GM19455 (cell line): ENCODE results near the gene METTL6.
A peak's percentile ranks its signal among the peaks of the same experiment; 100 is the strongest.
"Not testable (repeated sequence)": the region's sequence is repeated elsewhere in the genome, so short reads cannot be mapped to it uniquely, and the experiment has no call there.

Source experiments
- ATAC-seq: cut with Tn5 transposase; IDR thresholded peaks from one replicate; pipeline ENCODE4 v1.9.1; 2021; ENCODE audit not compliant: unreplicated experiment

Gene METTL6

DNA sequence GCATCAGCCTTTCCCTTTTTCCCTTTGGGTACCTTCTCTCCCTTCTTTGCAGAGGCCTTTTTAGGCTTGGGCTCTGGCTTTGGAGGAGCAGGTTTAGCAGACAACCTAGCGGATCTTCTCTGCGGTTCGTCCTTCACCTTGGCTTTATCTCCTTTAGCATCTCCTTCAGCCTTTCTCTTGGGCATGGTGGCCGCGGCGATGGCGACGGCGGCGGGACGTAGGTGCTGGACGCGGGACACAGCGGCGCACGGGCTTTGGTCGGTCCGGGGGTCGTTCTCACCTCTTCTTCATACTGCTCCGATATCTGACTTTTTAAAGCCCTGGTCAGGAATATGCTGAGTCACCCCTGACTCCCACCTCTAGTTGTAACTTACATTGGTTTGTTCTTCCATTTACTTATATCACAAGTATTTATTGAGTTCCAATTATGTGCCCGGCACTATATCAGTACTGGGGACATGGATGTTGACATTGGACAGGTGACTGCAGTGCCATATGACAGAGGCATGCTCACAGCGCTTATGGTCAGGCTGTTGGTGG, 51.8 kb downstream of the METTL6 start:
- ATAC-seq: no peak

DNA sequence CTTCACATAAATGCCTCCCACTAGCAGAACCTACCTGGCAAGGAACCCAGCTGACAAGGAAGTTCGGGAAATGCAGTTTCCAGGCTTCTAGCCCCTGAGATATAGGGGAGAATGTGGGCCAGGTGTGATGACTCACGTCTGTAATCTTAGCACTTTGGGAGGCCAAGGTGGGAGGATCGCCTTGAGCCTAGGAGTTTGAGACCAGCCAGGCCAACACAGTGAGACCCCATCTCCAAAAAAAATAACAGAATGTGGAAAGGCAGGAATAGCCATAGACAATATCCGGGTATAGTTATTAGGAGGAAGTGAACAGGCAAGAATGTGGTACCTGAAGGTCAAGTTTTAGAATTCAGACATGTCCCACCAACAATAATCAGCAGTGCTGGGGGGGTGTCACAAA, 54.4 kb downstream of the METTL6 start:
- no peak for ATAC-seq

DNA sequence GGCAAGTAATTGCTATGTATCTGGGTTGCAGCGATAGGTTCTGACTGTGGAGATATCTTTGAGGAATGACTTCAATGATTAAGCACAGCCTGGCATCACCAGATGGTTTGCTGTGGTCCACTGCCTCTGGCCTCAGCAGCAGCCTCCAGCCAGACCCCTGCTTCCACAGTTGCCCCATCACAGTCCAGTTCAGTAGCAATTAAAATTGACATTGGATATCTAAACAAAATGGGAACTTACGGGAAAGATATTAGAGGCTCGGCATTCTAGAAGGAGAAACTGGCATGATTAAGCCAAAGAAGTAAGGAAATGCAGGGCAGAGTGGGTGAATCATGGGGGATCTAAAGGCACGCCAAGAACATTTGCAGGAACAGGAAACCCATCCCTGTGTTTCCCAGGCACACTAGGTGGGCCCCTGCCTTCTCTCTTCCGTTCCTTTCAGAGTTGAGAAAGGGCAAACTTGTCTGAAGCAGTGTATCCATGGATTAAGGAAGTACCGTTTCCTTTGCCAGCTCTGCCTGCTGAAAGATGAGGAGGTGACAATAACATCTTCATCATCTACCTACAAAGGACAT, 58.7 kb downstream of the METTL6 start:
- no peak for ATAC-seq

DNA sequence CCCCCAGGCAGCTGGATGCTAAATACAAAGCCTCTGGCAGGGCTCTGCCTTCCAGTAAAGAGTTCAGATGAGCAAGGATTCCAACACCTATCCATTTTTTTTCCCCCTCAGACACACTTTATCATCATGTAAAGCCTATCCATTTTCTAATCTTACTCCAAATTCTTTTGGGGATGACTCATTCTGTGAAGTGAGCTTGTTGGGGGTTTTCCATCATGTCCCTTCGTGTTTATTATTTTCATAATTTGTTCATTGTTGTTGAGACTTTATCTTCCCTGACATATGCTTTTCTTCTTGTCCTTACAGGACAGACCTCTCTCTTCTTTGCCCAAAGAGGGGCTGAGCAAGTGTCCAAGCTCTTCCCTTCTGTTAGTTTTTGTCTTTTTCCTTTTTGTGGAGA, 60.3 kb downstream of the METTL6 start:
- ATAC-seq: no peak

DNA sequence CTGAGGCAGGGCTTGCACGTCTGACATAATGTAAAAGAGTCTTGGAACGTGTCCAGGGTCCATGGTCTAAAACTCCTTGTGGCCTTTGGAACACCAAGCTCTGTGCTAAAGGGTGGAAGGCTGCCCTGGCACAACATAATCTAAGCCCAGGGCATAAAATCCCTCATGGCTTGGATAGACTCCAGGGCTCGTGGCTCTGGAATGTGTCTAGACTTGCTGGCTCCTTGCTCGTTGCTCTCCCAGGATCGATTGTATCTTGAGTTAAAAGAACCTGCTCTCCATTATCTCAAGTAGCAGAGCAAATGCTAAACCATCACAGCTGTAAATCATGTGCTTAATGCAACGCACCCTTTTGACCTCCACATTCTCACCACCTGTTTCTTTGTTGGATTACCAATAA, 63.3 kb downstream of the METTL6 start:
- not testable (repeated sequence) for ATAC-seq

DNA sequence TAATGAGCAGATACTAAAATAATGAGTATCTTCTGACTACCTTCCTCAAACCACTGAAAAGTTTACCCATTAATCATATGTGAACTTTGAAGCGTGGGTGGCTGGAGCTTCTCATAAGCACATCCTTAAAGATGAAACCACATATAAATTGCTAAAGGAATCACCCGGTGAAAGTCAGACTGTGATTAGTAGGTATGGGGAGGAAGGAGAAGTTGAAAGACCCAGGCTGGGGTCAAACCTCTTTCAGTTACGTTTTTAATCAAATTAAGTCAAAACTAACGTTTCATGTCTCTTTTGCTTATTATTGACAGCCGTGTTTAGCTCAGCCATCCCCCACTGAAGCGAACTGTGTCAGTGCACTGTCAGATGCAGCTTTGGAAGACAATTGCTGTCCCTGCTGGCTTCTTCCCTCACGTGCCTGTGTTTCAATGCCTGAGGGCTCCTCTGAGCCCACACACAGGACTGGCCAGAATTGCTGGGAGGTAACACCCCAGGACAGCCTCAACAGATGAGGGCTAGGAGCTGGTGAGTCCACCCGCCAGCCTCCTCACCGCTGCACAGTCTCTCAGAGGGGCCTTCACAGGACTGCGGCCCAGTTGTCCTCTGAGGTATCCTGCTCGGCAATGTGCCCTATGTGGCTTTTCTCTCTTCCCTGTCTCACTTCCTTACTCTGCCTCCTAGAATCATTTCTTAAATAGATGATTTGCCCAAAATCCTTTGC, 65.7 kb downstream of the METTL6 start:
- peak; percentile 82 for ATAC-seq

DNA sequence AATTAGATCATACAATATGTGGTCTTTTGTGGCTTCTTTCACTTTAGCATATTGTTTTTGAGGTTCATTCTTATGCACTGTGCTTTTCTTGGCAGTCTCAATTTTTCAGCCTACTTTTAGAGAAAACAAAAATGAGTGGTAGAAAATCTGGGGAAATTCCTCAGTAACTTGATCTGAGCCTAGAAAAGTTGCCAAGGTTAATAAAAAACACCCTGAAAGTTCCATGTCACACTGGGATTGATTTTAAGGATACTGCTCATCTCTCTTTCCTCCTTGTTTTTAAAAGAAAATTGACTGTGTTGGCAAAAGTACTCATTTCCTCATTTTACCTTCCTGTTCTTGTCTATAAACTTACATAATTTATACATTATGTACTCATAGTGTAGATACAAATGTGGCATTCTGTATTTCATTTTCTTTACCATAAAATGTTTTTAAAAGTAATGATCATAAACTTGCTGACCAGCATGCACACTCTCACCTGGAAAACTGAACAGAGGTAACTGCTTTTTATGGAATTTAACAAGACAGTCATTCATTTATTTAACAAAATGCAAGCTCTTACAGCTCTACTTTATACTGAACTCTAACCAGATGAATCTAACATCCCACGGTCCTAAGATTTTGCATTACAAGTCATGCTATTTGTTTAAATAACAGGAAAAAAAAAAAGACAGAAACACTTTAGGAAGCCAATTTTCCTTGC, 66.4 kb downstream of the METTL6 start:
- no peak for ATAC-seq
